Stromal cell of bone marrow (primary cell): ENCODE results near the gene PTPRE.
A peak's percentile ranks its signal among the peaks of the same experiment; 100 is the strongest.
"Not testable (repeated sequence)": the region's sequence is repeated elsewhere in the genome, so short reads cannot be mapped to it uniquely, and the experiment has no call there.

Source experiments
- DNase-seq: peaks from one replicate; pipeline ENCODE4 v3.0.0-alpha.2; 2012; ENCODE audit warnings: low read depth

PTPRE gene

GRCh38 chr10:127982601-127983000 lies 75.7 kb downstream of the PTPRE start:
- no peak for DNase-seq

GRCh38 chr10:127983344-127984100 lies 76.6 kb downstream of the PTPRE start:
- DNase-seq = no peak

GRCh38 chr10:127984945-127985344 lies 78.0 kb downstream of the PTPRE start:
- no peak for DNase-seq

GRCh38 chr10:127986531-127987466 lies 79.9 kb downstream of the PTPRE start:
- no peak for DNase-seq

- no peak for DNase-seq
These were observed 80.8 kb downstream of the PTPRE start for GRCh38 chr10:127987467-127988380.

GRCh38 chr10:127989481-127990012 lies 82.6 kb downstream of the PTPRE start:
- no peak for DNase-seq

- not testable (repeated sequence) for DNase-seq
These were observed 83.4 kb downstream of the PTPRE start for GRCh38 chr10:127990132-127990788.

- peak; percentile 49 for DNase-seq
These were observed 84.1 kb downstream of the PTPRE start for GRCh38 chr10:127990846-127991542.

- DNase-seq = no peak
These were observed 84.8 kb downstream of the PTPRE start for GRCh38 chr10:127991543-127992255.

GRCh38 chr10:127992376-127992775 lies 85.5 kb downstream of the PTPRE start:
- DNase-seq = no peak

- no peak for DNase-seq
These were observed 86.3 kb downstream of the PTPRE start for GRCh38 chr10:127993056-127993690.

GRCh38 chr10:127995939-127996338 lies 89.0 kb downstream of the PTPRE start:
- no peak for DNase-seq

GRCh38 chr10:127996586-127996985 lies 89.7 kb downstream of the PTPRE start:
- no peak for DNase-seq

GRCh38 chr10:127997271-127997670 lies 90.4 kb downstream of the PTPRE start:
- DNase-seq = no peak

GRCh38 chr10:127997937-127998336 lies 91.0 kb downstream of the PTPRE start:
- no peak for DNase-seq

- DNase-seq = no peak
These were observed 91.7 kb downstream of the PTPRE start for GRCh38 chr10:127998501-127999144.

GRCh38 chr10:127999297-128000129 lies 92.6 kb downstream of the PTPRE start:
- no peak for DNase-seq
